ENCODE data around the gene DHRSX.

- TF ChIP-seq CTCF (IDR thresholded peaks at IDR 0.05), result no peak
- TF ChIP-seq EZH2phosphoT487 (IDR thresholded peaks at IDR 0.05), result no peak
Observed at GRCh38 chrX:2416851-2417604, 83.7 kb downstream of the DHRSX start.

All from neural progenitor cell (in vitro differentiated cells).